H1 (cell line): Measurements from ENCODE around the gene CYGB.

Experiments used
- BACH1 ChIP-seq: IDR thresholded peaks from 2 replicates; pipeline ENCODE4 v1.6.1; 2012; ENCODE audit warnings: low read length, improper control_type of control experiment
- HDAC2 ChIP-seq, 2 experiments: fragments of 300-600 bp in 1 of 2; sonication (generic) in 1 of 2; IDR thresholded peaks; 2 replicates each; pipeline ENCODE4 v1.6.1; 2011 to 2012; ENCODE audit warnings: low read depth in 2 of 2, low read length in 2 of 2, mild to moderate bottlenecking in 2 of 2, moderate library complexity in 2 of 2, borderline replicate concordance in 1 of 2, inconsistent platforms in 1 of 2
- TF ChIP-seq, protein P1 (sequence below), 3 experiments: IDR thresholded peaks; 1 replicate in 2 of 3; 2 replicates in 1 of 3; pipeline versions ENCODE4 v1.5.1 to v1.6.1; 2011; ENCODE audit warnings: low read length in 3 of 3, mild to moderate bottlenecking in 3 of 3, inconsistent platforms in 2 of 3, low read depth in 1 of 3, moderate library complexity in 1 of 3; ENCODE audit not compliant: insufficient read depth in 1 of 3; ENCODE audit errors: control extremely low read depth in 1 of 3

- TF ChIP-seq HDAC2 (IDR thresholded peaks at IDR 0.05; ENCODE audit: borderline replicate concordance in 1 of 2, low read depth in 2 of 2, low read length in 2 of 2) (no peak), BACH1 (no peak)
- TF ChIP-seq, protein P1, sequence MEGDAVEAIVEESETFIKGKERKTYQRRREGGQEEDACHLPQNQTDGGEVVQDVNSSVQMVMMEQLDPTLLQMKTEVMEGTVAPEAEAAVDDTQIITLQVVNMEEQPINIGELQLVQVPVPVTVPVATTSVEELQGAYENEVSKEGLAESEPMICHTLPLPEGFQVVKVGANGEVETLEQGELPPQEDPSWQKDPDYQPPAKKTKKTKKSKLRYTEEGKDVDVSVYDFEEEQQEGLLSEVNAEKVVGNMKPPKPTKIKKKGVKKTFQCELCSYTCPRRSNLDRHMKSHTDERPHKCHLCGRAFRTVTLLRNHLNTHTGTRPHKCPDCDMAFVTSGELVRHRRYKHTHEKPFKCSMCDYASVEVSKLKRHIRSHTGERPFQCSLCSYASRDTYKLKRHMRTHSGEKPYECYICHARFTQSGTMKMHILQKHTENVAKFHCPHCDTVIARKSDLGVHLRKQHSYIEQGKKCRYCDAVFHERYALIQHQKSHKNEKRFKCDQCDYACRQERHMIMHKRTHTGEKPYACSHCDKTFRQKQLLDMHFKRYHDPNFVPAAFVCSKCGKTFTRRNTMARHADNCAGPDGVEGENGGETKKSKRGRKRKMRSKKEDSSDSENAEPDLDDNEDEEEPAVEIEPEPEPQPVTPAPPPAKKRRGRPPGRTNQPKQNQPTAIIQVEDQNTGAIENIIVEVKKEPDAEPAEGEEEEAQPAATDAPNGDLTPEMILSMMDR (IDR thresholded peaks at IDR 0.05; ENCODE audit: control extremely low read depth in 1 of 3, insufficient read depth in 1 of 3, low read depth in 1 of 3, low read length in 3 of 3): no peak
These were observed 49.9 kb downstream of the CYGB start for GRCh38 chr17:76487451-76488192.
